Mucosa of descending colon (tissue), 3 donors: ENCODE measurements around the gene NUMBL. TPM values are rescaled to one million over a fixed set of nuclear protein-coding genes. Genes with fewer than 3 reads are reported as not detected.

ENCODE experiments used
- ATAC-seq: fragments of 200-7000 bp; cut with Tn5 transposase; one replicate; pipeline ENCODE4 v1.9.1; 2020; ENCODE audit warnings: mild to moderate bottlenecking, moderate library complexity
- DNase-seq, 3 donors: peaks; one replicate each; pipeline ENCODE4 v3.0.0-alpha.2; 2020
- H3K36me3 ChIP-seq: fragments of 200-600 bp; one replicate; pipeline ENCODE4 v1.8.0; 2021; ENCODE audit warnings: low read depth, mild to moderate bottlenecking
- H3K4me1 ChIP-seq: fragments of 200-600 bp; one replicate; pipeline ENCODE4 v1.8.0; 2021; ENCODE audit warnings: low read depth, mild to moderate bottlenecking
- H3K4me3 ChIP-seq: fragments of 200-600 bp; one replicate; pipeline ENCODE4 v1.8.0; 2021; ENCODE audit warnings: mild to moderate bottlenecking
- H3K9me3 ChIP-seq: fragments of 200-600 bp; one replicate; pipeline ENCODE4 v1.8.0; 2021; ENCODE audit warnings: mild to moderate bottlenecking
- intact Hi-C, 2 donors: fragments of 100-400 bp; cut with DNase I in 1 of 2; cut with micrococcal nuclease in 1 of 2; formaldehyde crosslinking; loops; one replicate each; pipeline versions ENCODE4 v1.11.0 to v1.11.1; 2022; cut with DNase I, micrococcal nuclease
- total RNA-seq, 3 donors: library from RNA; stranded (reverse); fragmentation: NEBNext Ultra II Directional in 2 of 3; extraction: Animal tissue kit (Norgen Biotek cat#: 25700) in 2 of 3; gene quantifications; one replicate each; pipeline versions ENCODE4 v1.2.1 to v1.2.4, GENCODE V29; 2021 to 2023
- TF ChIP-seq, protein P1 (sequence below): fragments of 200-600 bp; IDR thresholded peaks from one replicate; pipeline ENCODE4 v1.8.0; 2022; ENCODE audit warnings: antibody characterized with exemption, mild to moderate bottlenecking
- donor health status: DM: no; HTN: no; CAD: no; lungs with moderate emphysema.
- donor health status: DM: no; HTN: no; CAD: no.
- donor health status: DM: no; HTN: yes; CAD: no.

Gene NUMBL
- total RNA-seq, 3 donors from 2014 or later = 10.2 to 39.7 (median 16.9) TPM

DNA sequence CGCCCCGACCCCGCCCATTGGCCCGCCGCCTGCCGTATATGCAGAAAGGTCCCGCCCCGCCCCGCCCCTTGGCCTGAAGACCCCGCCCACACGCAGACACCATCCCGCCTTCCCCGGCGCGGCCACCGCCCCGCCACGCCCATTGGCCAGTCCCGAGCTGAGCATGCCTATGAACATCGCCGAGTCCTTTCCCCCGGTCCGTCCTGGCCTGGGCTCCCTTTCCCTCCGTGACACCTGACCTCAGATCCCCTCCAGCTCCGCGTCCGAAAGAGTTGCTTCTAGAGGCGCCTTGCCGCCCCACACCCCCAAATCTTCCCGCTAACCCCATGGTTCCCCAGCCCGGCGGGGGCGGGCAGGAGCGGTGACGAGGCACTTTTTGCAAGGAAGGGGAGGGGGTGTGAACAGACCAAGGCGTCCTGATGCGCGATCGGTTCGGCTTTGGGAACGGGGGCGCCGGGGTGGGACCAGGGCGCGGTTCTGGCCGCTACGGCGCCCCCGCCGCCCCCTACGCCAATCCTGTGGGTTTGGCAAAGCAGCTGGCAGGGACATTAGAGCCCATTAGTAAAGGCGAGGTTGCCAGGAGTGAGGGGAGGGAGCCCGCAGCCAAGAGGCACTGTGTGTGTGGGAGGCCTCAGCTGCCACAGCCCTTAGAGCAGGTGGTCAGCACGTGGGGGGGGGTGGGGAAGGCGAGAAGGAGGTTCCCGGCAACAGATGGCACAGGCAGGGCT is 406 bp upstream of the NUMBL start:
- Histone ChIP-seq H3K4me1 (peaks cover 8% of the 10 kb centered on the region), H3K36me3 (no peaks in the 10 kb centered on the region), H3K9me3 (no peaks in the 10 kb centered on the region), H3K4me3 (peak overlapping the region; percentile 11)
- TF ChIP-seq, protein P1, sequence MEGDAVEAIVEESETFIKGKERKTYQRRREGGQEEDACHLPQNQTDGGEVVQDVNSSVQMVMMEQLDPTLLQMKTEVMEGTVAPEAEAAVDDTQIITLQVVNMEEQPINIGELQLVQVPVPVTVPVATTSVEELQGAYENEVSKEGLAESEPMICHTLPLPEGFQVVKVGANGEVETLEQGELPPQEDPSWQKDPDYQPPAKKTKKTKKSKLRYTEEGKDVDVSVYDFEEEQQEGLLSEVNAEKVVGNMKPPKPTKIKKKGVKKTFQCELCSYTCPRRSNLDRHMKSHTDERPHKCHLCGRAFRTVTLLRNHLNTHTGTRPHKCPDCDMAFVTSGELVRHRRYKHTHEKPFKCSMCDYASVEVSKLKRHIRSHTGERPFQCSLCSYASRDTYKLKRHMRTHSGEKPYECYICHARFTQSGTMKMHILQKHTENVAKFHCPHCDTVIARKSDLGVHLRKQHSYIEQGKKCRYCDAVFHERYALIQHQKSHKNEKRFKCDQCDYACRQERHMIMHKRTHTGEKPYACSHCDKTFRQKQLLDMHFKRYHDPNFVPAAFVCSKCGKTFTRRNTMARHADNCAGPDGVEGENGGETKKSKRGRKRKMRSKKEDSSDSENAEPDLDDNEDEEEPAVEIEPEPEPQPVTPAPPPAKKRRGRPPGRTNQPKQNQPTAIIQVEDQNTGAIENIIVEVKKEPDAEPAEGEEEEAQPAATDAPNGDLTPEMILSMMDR = no peak
- peak; percentile 95 to 98 (median 96) for DNase-seq
- intact Hi-C loops = no loop called here
- peak; percentile 93 for ATAC-seq

- ATAC-seq (no peak), DNase-seq (peak in 2 of 3 donors; percentile 40 to 74)
- H3K9me3 ChIP-seq = no peaks in the 10 kb centered on the region
- H3K36me3 ChIP-seq = no peaks in the 10 kb centered on the region
- TF ChIP-seq, protein P1 = no peak
- H3K4me3 ChIP-seq = no peak overlapping the region
- peaks cover 13% of the 10 kb centered on the region for H3K4me1 ChIP-seq
- intact Hi-C loops = no loop called here
Measured at GRCh38 chr19:40689339-40690049, 957 bp downstream of the NUMBL start.

DNA sequence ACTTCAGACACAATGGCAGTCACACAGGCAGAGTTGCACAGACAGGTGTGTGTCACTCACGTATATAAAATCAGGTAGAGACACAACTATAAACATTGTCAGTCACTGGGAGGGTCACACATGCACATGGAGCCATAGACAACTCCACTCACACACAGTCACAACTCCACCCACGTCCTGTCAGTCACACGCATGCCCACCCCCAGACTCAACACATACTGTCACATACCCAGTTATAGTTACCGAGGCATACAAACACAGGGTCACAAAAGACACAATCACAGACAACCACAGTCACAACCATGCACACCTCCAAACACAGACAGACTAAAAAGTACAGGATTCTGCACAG is 1.5 kb downstream of the NUMBL start:
- Histone ChIP-seq H3K4me3 (no peak overlapping the region), H3K4me1 (peaks cover 13% of the 10 kb centered on the region), H3K9me3 (no peaks in the 10 kb centered on the region), H3K36me3 (no peaks in the 10 kb centered on the region)
- TF ChIP-seq, protein P1 = no peak
- ATAC-seq (no peak), DNase-seq (no peak)
- intact Hi-C loops = no loop called here

DNA sequence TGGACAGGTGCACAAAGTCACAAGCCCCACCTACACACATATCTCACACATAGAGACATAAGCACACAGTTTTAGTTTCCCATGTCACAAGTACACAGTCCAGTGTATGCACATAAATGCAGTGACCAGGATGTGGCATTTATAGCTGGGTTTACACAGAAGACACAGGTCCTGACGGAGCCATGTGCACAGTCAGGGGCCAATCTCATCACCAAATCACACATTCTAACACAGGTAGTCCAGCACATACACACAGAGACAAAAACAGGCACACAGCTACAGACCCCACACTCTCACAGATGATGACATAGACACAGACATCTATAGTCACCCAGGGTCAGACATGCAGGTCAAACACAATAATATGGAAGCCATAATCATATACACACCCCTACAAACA is 2.1 kb downstream of the NUMBL start:
- no peak overlapping the region for H3K4me3 ChIP-seq
- no peak for ATAC-seq

GRCh38 chr19:40687525-40688016 is 2.9 kb downstream of the NUMBL start:
- Histone ChIP-seq H3K36me3 (no peaks in the 10 kb centered on the region), H3K9me3 (no peaks in the 10 kb centered on the region), H3K4me3 (no peak overlapping the region), H3K4me1 (peaks cover 13% of the 10 kb centered on the region)
- intact Hi-C loops = no loop called here
- TF ChIP-seq, protein P1 = no peak
- DNase-seq (peak; percentile 72 to 82 (median 75)), ATAC-seq (peak; percentile 27)

More for the DNA sequence above, 2.1 kb downstream of the NUMBL start:
- DNase-seq = no peak
- intact Hi-C loops = no loop called here
- no peaks in the 10 kb centered on the region for H3K36me3 ChIP-seq
- H3K4me1 ChIP-seq = peaks cover 13% of the 10 kb centered on the region
- H3K9me3 ChIP-seq = no peaks in the 10 kb centered on the region
- TF ChIP-seq, protein P1 = no peak
